ENCODE results near the gene GSG1L2.
A peak's percentile ranks its signal among the peaks of the same experiment; 100 is the strongest.
"Not testable (repeated sequence)": the region's sequence is repeated elsewhere in the genome, so short reads cannot be mapped to it uniquely, and the experiment has no call there.

GSG1L2 gene

GRCh38 chr17:9788601-9789000 lies 33.3 kb downstream of the GSG1L2 start:
- no peak for DNase-seq (ENCODE audit: low spot score)

DNA sequence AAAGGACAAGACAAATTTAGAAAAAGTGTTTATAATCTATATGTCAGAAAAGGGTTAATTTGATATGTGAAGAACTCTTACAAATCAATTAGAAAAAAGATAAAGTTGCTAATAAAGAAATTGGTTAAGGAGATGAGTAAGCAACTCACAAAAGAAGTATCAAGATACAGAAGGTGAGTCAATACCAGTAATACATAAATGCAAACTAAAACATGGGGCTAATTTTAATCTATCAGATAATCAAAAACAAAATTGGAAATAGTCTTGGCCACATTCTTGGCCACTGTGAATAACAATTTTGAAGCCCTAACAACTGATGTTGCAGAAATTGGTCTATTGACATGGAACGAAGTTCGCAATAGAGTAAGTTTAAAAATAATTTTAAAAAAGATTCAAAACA lies 37.3 kb downstream of the GSG1L2 start:
- no peak for DNase-seq (ENCODE audit: low spot score)

- not testable (repeated sequence) for DNase-seq (ENCODE audit: low spot score)
These were observed 38.4 kb downstream of the GSG1L2 start for GRCh38 chr17:9783465-9783864.

GRCh38 chr17:9783050-9783449 lies 38.8 kb downstream of the GSG1L2 start:
- DNase-seq (ENCODE audit: low spot score), result no peak

DNA sequence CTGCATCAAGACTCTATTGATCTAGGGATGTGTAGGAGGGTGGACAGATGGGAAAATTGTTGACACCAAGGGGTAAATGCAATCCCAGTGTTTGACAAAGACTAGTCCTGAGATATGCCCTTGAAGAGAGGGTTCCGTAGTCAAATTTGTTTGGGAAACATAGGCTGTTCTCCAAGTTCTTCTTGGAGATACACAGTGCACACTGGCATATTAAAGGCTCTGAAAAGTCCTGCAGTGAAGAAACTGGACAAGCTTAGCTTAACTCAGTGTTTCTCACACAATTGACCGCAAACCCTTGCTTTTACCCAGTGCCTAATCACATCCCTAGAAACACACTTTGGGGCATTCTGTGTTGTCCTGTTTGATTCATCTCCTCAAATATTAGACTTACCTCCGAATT lies 41.3 kb downstream of the GSG1L2 start:
- DNase-seq (ENCODE audit: low spot score), result no peak

DNA sequence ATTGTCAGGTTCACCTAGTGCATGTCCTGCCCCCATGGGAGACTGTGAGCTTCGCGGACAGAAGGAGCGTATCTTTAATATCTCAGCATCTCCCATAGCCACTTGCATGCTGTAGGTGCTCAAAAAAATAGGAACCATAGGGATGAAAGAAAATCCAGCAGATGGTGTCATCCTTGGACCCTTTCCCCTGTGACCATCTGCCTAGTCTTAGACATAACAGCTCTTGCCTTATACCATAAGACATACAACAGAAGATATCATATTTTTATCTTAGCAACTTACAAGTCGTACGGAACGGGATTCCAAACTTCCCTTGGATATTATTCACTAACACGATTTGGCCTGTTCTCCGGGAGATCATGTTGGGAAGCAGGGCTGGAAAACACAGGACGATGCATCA lies 45.0 kb downstream of the GSG1L2 start:
- no peak for DNase-seq (ENCODE audit: low spot score)

GRCh38 chr17:9772658-9773057 lies 49.2 kb downstream of the GSG1L2 start:
- DNase-seq (ENCODE audit: low spot score), result no peak

DNA sequence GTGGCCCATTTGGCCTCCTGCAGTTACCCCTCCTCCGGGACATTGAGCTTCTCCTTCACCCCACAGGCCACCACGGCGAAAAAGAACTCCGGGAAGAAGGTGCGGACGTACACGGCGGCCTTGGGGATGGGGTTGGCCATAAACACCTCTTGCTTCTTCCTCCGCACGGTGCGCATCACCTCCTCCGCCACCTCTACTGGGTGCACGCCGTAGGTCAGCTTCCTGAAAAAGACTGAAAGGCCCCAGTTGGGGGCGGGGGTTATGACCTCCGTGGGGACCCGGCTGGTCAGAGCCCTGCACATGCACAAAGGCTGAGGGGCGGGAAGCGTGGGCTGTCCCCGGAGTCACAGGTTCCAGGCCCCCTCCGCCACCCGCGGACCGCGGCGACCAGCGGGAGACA lies 50.4 kb downstream of the GSG1L2 start:
- no peak for DNase-seq (ENCODE audit: low spot score)

GRCh38 chr17:9769036-9769695 lies 52.7 kb downstream of the GSG1L2 start:
- no peak for DNase-seq (ENCODE audit: low spot score)

- peak; percentile 27 for DNase-seq (ENCODE audit: low spot score)
These were observed 53.4 kb downstream of the GSG1L2 start for GRCh38 chr17:9768381-9768934.

DNA sequence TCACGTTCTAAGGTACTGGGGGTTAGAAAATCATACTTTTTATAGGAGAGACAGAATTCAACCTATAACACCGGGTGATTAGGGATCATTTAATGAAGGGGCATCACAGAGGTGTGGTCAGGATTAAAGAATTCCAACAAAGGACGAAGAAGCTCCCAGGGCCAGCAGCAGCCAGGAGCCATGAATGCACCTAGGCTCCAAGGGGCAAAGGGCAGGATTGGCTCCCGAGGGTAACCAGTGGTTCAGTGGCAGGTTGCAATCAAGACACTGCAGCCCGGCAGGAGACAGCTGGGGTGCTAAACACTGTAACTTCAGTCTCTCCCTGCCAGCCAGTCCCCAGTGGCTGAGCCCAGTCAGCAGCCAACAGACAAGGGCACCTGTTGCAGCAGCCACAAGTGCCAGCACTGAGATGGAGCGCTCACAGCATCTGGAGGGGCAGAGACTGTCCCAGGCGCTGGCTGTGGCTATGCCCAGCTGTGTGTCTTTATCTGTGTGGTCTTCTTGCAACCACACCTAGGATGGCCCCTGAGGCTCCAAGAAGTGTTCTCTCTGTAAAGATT lies 54.4 kb downstream of the GSG1L2 start:
- DNase-seq (ENCODE audit: low spot score), result no peak

GRCh38 chr17:9766970-9767369 lies 54.9 kb downstream of the GSG1L2 start:
- no peak for DNase-seq (ENCODE audit: low spot score)

- no peak for DNase-seq (ENCODE audit: low spot score)
These were observed 56.6 kb downstream of the GSG1L2 start for GRCh38 chr17:9765322-9765721.

DNA sequence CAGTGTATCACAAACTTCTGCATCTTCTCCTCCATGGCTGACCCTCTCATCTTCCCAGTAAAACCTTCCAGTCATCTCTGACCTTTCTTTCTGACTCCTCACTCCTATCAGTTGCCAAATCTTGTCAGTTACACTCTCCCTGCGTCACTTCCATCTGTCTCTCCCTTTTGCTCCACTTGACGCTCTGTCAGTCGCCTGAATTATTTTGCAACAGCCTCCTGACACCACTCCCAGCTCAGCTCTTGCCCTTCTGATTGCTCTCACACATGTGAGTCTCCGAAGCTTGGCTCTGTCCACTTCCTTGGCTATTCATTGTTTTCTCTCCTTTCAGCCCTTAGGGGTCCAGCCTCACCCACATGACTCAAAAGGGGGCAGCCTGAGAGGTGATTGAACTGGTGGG lies 58.2 kb downstream of the GSG1L2 start:
- DNase-seq (ENCODE audit: low spot score), result no peak

- DNase-seq (ENCODE audit: low spot score), result no peak
These were observed 61.6 kb downstream of the GSG1L2 start for GRCh38 chr17:9760266-9760665.

GRCh38 chr17:9755083-9755482 lies 66.8 kb downstream of the GSG1L2 start:
- no peak for DNase-seq (ENCODE audit: low spot score)

All from CD4-positive, alpha-beta T cell treated with Interleukin-2 at 100 ng/mL for 4 hours (primary cell).